ENCODE measurements around the gene PDE11A.

The PDE11A gene

GRCh38 chr2:177721087-177721486, 351.5 kb downstream of the PDE11A start:
- no peak for DNase-seq

- no peak for DNase-seq
Observed at GRCh38 chr2:177717831-177718618, 354.6 kb downstream of the PDE11A start.

GRCh38 chr2:177716484-177716883, 356.1 kb downstream of the PDE11A start:
- DNase-seq = no peak

- no peak for DNase-seq
Observed at GRCh38 chr2:177715771-177716170, 356.8 kb downstream of the PDE11A start.

- DNase-seq = no peak
Observed at GRCh38 chr2:177714704-177715103, 357.9 kb downstream of the PDE11A start.

- no peak for DNase-seq
Observed at GRCh38 chr2:177712462-177712861, 360.1 kb downstream of the PDE11A start.

- no peak for DNase-seq
Observed at GRCh38 chr2:177711483-177712265, 360.9 kb downstream of the PDE11A start.

- DNase-seq = no peak
Observed at GRCh38 chr2:177710889-177711288, 361.7 kb downstream of the PDE11A start.

- no peak for DNase-seq
Observed at GRCh38 chr2:177709986-177710401, 362.6 kb downstream of the PDE11A start.

GRCh38 chr2:177708660-177709444, 363.7 kb downstream of the PDE11A start:
- DNase-seq = no peak

GRCh38 chr2:177708106-177708505, 364.5 kb downstream of the PDE11A start:
- no peak for DNase-seq

- DNase-seq = no peak
Observed at GRCh38 chr2:177705511-177706173, 366.9 kb downstream of the PDE11A start.

GRCh38 chr2:177703159-177703558, 369.4 kb downstream of the PDE11A start:
- DNase-seq = no peak

GRCh38 chr2:177698281-177698680, 374.3 kb downstream of the PDE11A start:
- no peak for DNase-seq

- no peak for DNase-seq
Observed at GRCh38 chr2:177694348-177694747, 378.2 kb downstream of the PDE11A start.

- DNase-seq = no peak
Observed at GRCh38 chr2:177693658-177694339, 378.8 kb downstream of the PDE11A start.

- DNase-seq = no peak
Observed at GRCh38 chr2:177692783-177693269, 379.8 kb downstream of the PDE11A start.

GRCh38 chr2:177692042-177692782, 380.4 kb downstream of the PDE11A start:
- no peak for DNase-seq

- DNase-seq = no peak
Observed at GRCh38 chr2:177691177-177691576, 381.4 kb downstream of the PDE11A start.

- DNase-seq = no peak
Observed at GRCh38 chr2:177689623-177690022, 383.0 kb downstream of the PDE11A start.

- DNase-seq = no peak
Observed at GRCh38 chr2:177688844-177689243, 383.7 kb downstream of the PDE11A start.
